Stimulated activated CD4-positive, alpha-beta T cell treated with anti-CD3 and anti-CD28 coated beads, Interleukin-15, amount 100 ng/mL, for 48 hours (primary cell): ENCODE measurements around the gene ERG.

ENCODE experiments used
- DNase-seq, 2 donors: peaks; one replicate each; pipeline ENCODE4 v3.0.0-alpha.2; 2020; ENCODE audit warnings: low read depth in 2 of 2

The ERG gene

GRCh38 chr21:38330666-38331065 is 167.6 kb downstream of the ERG start:
- no peak for DNase-seq
